ENCODE results near the gene FARS2.

The FARS2 gene

GRCh38 chr6:5461365-5461764, 200.1 kb downstream of the FARS2 start:
- no peak for DNase-seq (ENCODE audit: low read depth in 2 of 3, low spot score in 2 of 3)

DNA sequence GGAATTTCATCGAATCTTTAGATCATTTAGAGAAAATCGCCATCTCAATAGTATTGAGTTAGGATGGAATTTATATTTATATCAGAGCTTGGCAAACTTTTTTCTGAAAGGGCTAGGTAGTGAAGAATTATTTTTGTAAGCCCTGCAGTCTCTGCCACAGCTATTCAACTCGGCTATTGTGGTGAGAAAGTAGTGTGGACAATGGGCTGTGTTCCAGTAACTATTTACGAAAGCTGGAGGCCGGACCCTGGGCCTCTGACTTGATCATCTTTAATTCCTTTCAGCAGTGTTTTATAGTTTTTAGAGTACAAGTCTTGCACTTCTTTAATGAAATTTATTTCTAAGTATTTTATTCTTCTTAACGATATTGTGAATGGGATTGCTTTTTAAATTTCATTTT, 201.5 kb downstream of the FARS2 start:
- no peak for DNase-seq (ENCODE audit: low read depth in 2 of 3, low spot score in 2 of 3)

- no peak for DNase-seq (ENCODE audit: low read depth in 2 of 3, low spot score in 2 of 3)
Observed at GRCh38 chr6:5463690-5464089, 202.4 kb downstream of the FARS2 start.

DNA sequence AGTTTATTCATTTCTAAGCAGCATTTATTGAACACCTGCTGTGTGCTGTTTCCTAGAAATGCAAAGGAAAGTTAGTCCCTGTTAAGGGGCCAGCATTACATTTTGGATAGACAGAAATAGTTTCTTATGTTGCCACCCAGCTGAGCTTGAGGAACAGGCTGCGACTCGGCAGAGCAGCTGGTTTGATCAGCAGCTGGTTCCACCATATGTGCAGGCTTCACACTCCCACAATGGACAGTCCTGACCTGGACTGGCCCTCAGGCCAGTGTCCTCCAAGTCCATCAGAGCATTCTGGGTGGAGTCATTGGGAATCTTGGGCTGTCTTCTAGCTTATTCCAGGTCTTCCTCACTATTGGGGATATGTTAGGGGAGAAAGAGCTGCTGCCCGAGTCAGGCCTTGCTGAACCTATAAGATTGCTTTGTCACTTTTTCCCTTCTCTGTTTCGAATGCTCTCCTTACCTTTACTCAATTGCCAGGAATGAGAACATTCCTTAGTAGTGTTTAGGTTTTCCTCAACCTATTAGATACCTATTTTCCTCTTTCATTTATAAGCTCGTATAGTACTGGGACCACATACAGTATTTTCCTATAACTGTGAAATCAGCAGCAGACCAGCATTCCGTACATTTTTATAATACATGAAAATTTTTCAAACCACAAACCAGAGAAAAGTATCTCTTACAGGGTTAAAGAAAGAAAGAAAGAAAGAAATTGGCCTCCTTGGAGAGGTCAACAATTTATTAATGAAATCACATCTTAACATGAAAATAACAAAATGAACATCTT, 203.0 kb downstream of the FARS2 start:
- DNase-seq (ENCODE audit: low read depth in 2 of 3, low spot score in 2 of 3): no peak

- DNase-seq (ENCODE audit: low read depth in 2 of 3, low spot score in 2 of 3): no peak
Observed at GRCh38 chr6:5466281-5467136, 205.2 kb downstream of the FARS2 start.

GRCh38 chr6:5468586-5468985, 207.3 kb downstream of the FARS2 start:
- no peak for DNase-seq (ENCODE audit: low read depth in 2 of 3, low spot score in 2 of 3)

- DNase-seq (ENCODE audit: low read depth in 2 of 3, low spot score in 2 of 3): no peak
Observed at GRCh38 chr6:5469101-5469846, 208.0 kb downstream of the FARS2 start.

- peak; percentile 9 to 15 (median 15) for DNase-seq (ENCODE audit: low read depth in 2 of 3, low spot score in 2 of 3)
Observed at GRCh38 chr6:5471044-5471443, 209.7 kb downstream of the FARS2 start.

GRCh38 chr6:5471637-5472398, 210.5 kb downstream of the FARS2 start:
- DNase-seq (ENCODE audit: low read depth in 2 of 3, low spot score in 2 of 3): no peak

DNA sequence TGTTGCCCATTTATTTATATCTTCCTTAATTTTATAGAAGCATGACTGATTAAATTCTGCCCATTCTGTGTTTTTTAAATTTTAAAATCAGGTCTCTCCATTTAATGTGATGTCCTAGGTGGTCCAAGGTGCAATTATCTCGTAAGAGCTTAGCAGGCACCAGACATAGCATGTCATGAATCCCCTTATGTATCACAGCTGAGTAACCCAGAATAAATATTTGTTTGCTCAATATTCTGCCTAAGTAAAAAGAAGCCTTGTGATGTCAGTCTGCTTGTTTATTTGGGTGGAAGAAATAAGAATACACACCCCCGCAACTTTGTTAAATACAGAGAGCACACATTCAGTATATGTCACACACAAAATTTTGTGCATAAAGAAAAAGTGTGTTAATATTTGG, 211.3 kb downstream of the FARS2 start:
- DNase-seq (ENCODE audit: low read depth in 2 of 3, low spot score in 2 of 3): no peak

GRCh38 chr6:5475779-5476178, 214.5 kb downstream of the FARS2 start:
- DNase-seq (ENCODE audit: low read depth in 2 of 3, low spot score in 2 of 3): no peak

GRCh38 chr6:5478380-5478779, 217.1 kb downstream of the FARS2 start:
- DNase-seq (ENCODE audit: low read depth in 2 of 3, low spot score in 2 of 3): no peak

DNA sequence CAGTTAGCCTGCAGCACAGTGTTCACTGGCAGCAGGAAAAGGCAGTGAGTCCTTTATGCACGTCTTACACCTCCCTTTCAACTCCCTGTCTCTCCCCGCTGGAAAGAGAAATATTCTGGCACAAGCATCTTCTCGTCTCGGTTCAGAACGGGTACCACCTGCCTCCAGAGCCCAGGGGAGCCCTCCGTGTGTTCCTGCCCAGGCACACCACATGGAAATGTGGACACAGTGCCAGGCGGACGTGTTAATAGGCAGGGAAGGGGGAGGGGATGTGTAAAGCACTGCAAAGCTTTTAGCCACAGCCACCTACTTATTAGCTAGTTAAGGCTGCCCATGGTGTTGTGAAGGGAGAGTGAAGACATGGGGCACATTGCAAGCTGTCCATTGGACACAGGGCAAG, 219.7 kb downstream of the FARS2 start:
- DNase-seq (ENCODE audit: low read depth in 2 of 3, low spot score in 2 of 3): no peak

DNA sequence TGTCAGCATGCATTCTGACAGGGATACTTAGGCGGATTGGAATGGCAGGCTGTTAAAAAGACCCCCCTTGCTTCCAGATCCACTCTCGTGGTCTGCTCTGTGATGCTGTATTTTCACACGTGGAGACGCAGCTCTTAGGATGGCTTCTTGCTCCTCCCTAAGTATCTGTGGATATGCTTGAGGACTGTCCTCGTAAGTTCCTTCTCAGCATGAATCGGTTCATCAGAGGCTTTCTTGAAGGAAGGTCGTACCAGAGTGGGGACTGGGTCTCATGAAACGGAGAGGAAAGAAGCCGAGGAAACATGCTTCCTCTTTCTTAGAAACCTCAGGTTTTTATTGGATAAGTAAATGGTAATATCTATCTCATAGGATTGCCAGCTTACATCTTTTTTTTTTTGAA, 220.4 kb downstream of the FARS2 start:
- no peak for DNase-seq (ENCODE audit: low read depth in 2 of 3, low spot score in 2 of 3)

DNA sequence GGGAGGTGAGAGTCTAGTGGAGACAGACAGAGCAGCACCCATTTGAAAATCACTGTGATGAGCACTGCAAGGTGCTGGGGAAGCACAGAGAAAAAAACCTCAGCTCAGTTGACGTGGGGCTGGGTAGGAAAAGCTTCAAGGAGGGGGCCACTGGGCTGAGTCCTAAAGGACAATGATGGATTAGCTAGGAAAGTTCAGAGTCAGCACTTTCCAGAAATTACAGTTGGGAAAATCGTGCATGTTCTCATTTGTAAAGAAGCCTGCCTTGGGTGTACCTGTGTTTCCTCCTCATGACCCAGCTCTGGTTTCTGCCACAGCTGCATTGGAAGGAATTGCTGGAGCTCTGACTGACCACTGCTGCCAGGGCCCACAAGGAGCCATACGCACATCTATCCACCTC, 221.3 kb downstream of the FARS2 start:
- no peak for DNase-seq (ENCODE audit: low read depth in 2 of 3, low spot score in 2 of 3)

DNA sequence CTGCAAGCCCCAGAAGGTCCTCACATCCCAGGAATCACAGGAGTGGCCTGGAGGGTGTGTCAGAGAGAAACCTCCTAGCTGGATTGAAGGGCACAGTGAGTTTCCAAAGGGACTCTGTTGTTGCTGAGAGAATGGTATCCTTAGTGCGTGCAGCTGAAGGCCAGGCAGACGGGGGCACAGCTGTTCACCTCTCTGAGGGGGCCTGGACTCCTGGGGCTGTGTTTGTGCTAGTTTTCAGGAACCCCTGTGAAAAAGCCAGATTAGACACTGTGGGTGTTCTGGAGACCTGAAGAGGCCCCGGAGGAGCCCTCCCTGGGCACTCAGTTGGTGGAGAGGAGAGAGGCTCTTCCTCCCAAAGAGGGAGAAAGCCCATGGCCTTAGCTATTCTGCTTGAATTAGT, 223.4 kb downstream of the FARS2 start:
- no peak for DNase-seq (ENCODE audit: low read depth in 2 of 3, low spot score in 2 of 3)

- no peak for DNase-seq (ENCODE audit: low read depth in 2 of 3, low spot score in 2 of 3)
Observed at GRCh38 chr6:5486214-5486613, 224.9 kb downstream of the FARS2 start.

DNA sequence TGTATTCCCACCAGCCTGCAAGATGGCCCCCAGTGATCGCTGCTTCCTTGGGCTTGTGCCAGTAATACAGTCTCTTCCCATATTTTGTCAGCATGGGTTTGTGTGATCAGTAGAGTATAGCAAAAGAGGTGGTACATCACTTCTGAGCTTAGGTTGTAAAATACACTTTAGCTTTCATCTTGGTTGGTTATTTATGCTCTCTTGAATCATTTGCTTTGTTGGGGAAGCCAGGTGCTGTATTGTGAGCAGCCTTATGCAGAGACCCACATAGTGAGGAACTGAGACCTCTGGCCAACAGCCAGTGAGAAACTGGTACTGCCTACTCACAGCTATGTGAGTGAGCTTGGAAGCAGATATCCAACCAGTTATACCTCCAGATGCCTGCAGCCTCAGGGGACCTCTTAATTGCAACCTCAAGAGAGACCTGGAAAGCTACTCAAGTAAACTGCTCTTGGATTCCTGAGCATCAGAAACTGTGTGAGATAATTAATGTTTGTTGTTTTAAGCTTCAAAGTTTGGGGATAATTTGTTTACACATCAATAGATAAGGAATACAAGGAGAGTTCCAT, 229.3 kb downstream of the FARS2 start:
- no peak for DNase-seq (ENCODE audit: low read depth in 2 of 3, low spot score in 2 of 3)

DNA sequence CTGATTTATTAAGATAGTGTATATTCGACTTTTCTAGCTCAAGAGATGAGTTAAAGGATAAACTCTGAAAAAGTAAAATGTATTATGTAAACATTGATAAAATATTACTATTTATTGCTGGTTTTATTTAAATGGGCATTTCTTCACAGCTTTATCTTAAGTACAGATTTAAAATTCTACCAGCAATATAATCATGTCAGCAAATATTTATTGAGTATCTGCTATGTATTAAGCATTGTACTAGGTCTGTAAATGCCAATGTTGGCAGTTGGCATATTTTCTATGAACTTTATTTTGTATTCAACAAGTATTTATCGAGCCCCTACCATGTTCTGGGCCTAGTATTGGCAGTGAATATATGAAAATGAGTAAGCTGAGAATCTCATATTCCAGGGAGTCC, 231.0 kb downstream of the FARS2 start:
- DNase-seq (ENCODE audit: low read depth in 2 of 3, low spot score in 2 of 3): no peak

DNA sequence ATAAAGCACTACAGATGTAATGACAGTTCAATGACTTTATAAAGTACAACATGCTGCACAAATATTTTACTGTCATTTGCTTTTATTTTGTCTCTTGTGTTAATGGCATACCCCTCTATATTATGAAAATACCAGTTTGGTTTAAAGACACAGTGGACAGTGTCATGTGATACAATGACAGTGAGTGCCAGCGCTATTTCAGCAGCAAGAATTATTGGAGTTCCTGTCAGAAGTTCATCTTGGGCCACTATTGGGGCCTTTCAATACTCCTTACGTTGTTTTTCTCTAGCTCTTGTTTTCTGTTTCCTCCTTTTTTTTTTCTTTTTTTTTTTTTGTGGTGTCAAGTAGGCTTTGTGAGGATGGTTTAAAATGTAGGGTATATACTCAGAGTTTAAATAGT, 232.5 kb downstream of the FARS2 start:
- DNase-seq (ENCODE audit: low read depth in 2 of 3, low spot score in 2 of 3): no peak

Data from activated CD8-positive, alpha-beta memory T cell treated with anti-CD3 and anti-CD28 coated beads for 48 hours (primary cell).